ENCODE results near the gene MIGA2.

GRCh38 chr9:129023036-129023907 lies 13.2 kb upstream of the MIGA2 start:
- TF ChIP-seq CTCF (conservative IDR thresholded peaks at IDR 0.05; ENCODE audit: low read depth in 2 of 2) (no peak), REST (IDR thresholded peaks at IDR 0.05; ENCODE audit: unreplicated experiment) (no peak), CREB1 (CRISPR knock-in tag; IDR thresholded peaks at IDR 0.05; ENCODE audit: low read depth) (no peak), POLR2AphosphoS5 (IDR thresholded peaks at IDR 0.05; ENCODE audit: low read depth) (no peak), ETS1 (IDR thresholded peaks at IDR 0.05) (no peak), EZH2 (IDR thresholded peaks at IDR 0.05; ENCODE audit: low read depth, unreplicated experiment) (no peak), EZH2phosphoT487 (IDR thresholded peaks at IDR 0.05; ENCODE audit: unreplicated experiment) (no peak), JUNB (IDR thresholded peaks at IDR 0.05; ENCODE audit: unreplicated experiment) (no peak), NANOG (IDR thresholded peaks at IDR 0.05; ENCODE audit: borderline replicate concordance) (no peak), ZNF331 (CRISPR knock-in tag; IDR thresholded peaks at IDR 0.05; ENCODE audit: low read depth) (no peak)
